Vagina (tissue), 2 donors: Measurements from ENCODE around the gene PTPRG. TPM values are rescaled to one million over a fixed set of nuclear protein-coding genes. Genes with fewer than 3 reads are reported as not detected.
A peak's percentile ranks its signal among the peaks of the same experiment; 100 is the strongest.

ENCODE experiments used
- DNase-seq, 2 donors: peaks; one replicate each; pipeline ENCODE4 v3.0.0-alpha.2; 2017; ENCODE audit errors: extremely low spot score in 2 of 2
- H3K27ac ChIP-seq: fragments of 200-600 bp; sonication (generic); one replicate; pipeline ENCODE4 v1.5.1; 2019
- H3K27me3 ChIP-seq: fragments of 200-600 bp; sonication (generic); one replicate; pipeline ENCODE4 v1.5.1; 2019
- H3K36me3 ChIP-seq, 2 donors: fragments of 200-600 bp; sonication (generic); one replicate each; pipeline ENCODE4 v1.5.1; 2017 to 2019
- H3K4me1 ChIP-seq: fragments of 200-600 bp; sonication (generic); one replicate; pipeline ENCODE4 v1.5.1; 2019
- H3K4me3 ChIP-seq, 2 donors: fragments of 200-600 bp; sonication (generic); 1 replicate in 1 of 2; 2 replicates in 1 of 2; pipeline ENCODE4 v1.5.1; 2016 to 2019
- H3K9me3 ChIP-seq: fragments of 200-600 bp; sonication (generic); one replicate; pipeline ENCODE4 v1.5.1; 2019
- CTCF ChIP-seq, 3 experiments: fragments of 450-650 bp in 2 of 3; fragments of 200-600 bp in 1 of 3; sonication (generic) in 1 of 3; IDR thresholded peaks; one replicate each; pipeline ENCODE4 v1.5.1; 2017 to 2019; ENCODE audit warnings: antibody characterized with exemption in 3 of 3, mild to moderate bottlenecking in 2 of 3, moderate library complexity in 2 of 3
- POLR2A ChIP-seq, 2 donors: fragments of 450-650 bp; IDR thresholded peaks; one replicate each; pipeline ENCODE4 v1.6.1; 2017; ENCODE audit warnings: antibody characterized with exemption in 2 of 2, mild to moderate bottlenecking in 2 of 2, moderate library complexity in 2 of 2
- POLR2AphosphoS5 ChIP-seq, 2 donors: sonication (generic); formaldehyde crosslinking; IDR thresholded peaks; one replicate each; pipeline ENCODE4 v1.9.0; 2017; ENCODE audit warnings: antibody characterized with exemption in 2 of 2, mild to moderate bottlenecking in 2 of 2, low read depth in 1 of 2; ENCODE audit not compliant: insufficient read depth in 1 of 2
- intact Hi-C: fragments of 100-400 bp; cut with DNase I; formaldehyde crosslinking; loops from one replicate; pipeline ENCODE4 v1.15.1; 2023
- total RNA-seq: library from RNA; depleted of rRNA; stranded (reverse); fragments of >200 nt; gene quantifications from one replicate; pipeline ENCODE4 v1.2.3, GENCODE V29; 2016

PTPRG gene
- total RNA-seq, 1 donor from 2014 or later: 47.6 TPM

GRCh38 chr3:62153231-62153630, 591.9 kb downstream of the PTPRG start:
- H3K9me3 ChIP-seq: no peaks in the 10 kb centered on the region
- H3K4me1 ChIP-seq: peaks cover 4% of the 10 kb centered on the region
- H3K27me3 ChIP-seq: no peaks in the 10 kb centered on the region
- TF ChIP-seq CTCF (IDR thresholded peaks at IDR 0.05) (no peak), POLR2A (IDR thresholded peaks at IDR 0.05) (no peak), POLR2AphosphoS5 (IDR thresholded peaks at IDR 0.05; ENCODE audit: insufficient read depth in 1 of 2, low read depth in 1 of 2) (no peak)
- no peaks in the 10 kb centered on the region for H3K36me3 ChIP-seq
- intact Hi-C loops: no loop called here
- no peak for DNase-seq
- no peak overlapping the region for H3K4me3 ChIP-seq
- no peak overlapping the region for H3K27ac ChIP-seq

- H3K9me3 ChIP-seq: no peaks in the 10 kb centered on the region
- TF ChIP-seq CTCF (IDR thresholded peaks at IDR 0.05) (no peak), POLR2A (IDR thresholded peaks at IDR 0.05) (no peak), POLR2AphosphoS5 (IDR thresholded peaks at IDR 0.05; ENCODE audit: insufficient read depth in 1 of 2, low read depth in 1 of 2) (no peak)
- H3K27me3 ChIP-seq: no peaks in the 10 kb centered on the region
- intact Hi-C loops: no loop called here
- no peak overlapping the region for H3K4me3 ChIP-seq
- H3K36me3 ChIP-seq: no peaks in the 10 kb centered on the region
- DNase-seq: no peak
- peaks cover 17% of the 10 kb centered on the region for H3K4me1 ChIP-seq
- H3K27ac ChIP-seq: no peak overlapping the region
Observed at GRCh38 chr3:62154457-62155148, 593.2 kb downstream of the PTPRG start.

- Histone ChIP-seq H3K4me3 (no peak overlapping the region), H3K4me1 (peaks cover 28% of the 10 kb centered on the region), H3K36me3 (no peaks in the 10 kb centered on the region), H3K9me3 (no peaks in the 10 kb centered on the region), H3K27me3 (no peaks in the 10 kb centered on the region), H3K27ac (peak overlapping the region; percentile 78)
- no peak for TF ChIP-seq POLR2AphosphoS5 (IDR thresholded peaks at IDR 0.05; ENCODE audit: insufficient read depth in 1 of 2, low read depth in 1 of 2)
- intact Hi-C loops: no loop called here
- no peak for DNase-seq
Observed at GRCh38 chr3:62159056-62159708, 597.8 kb downstream of the PTPRG start.

- no peaks in the 10 kb centered on the region for H3K36me3 ChIP-seq
- peak overlapping the region; percentile 78 for H3K27ac ChIP-seq
- peaks cover 28% of the 10 kb centered on the region for H3K4me1 ChIP-seq
- intact Hi-C loops: no loop called here
- no peak for DNase-seq
- no peaks in the 10 kb centered on the region for H3K27me3 ChIP-seq
- no peaks in the 10 kb centered on the region for H3K9me3 ChIP-seq
- no peak overlapping the region for H3K4me3 ChIP-seq
- TF ChIP-seq CTCF (IDR thresholded peaks at IDR 0.05) (no peak), POLR2AphosphoS5 (IDR thresholded peaks at IDR 0.05; ENCODE audit: insufficient read depth in 1 of 2, low read depth in 1 of 2) (peak in 1 of 2 donors; percentile 94)
Observed at GRCh38 chr3:62159709-62160092, 598.3 kb downstream of the PTPRG start.

GRCh38 chr3:62161371-62161770, 600.0 kb downstream of the PTPRG start:
- TF ChIP-seq POLR2A (IDR thresholded peaks at IDR 0.05) (no peak), POLR2AphosphoS5 (IDR thresholded peaks at IDR 0.05; ENCODE audit: insufficient read depth in 1 of 2, low read depth in 1 of 2) (peak in 1 of 2 donors; percentile 43), CTCF (IDR thresholded peaks at IDR 0.05) (no peak)
- no peak for DNase-seq
- Histone ChIP-seq H3K27ac (no peak overlapping the region), H3K4me1 (peaks cover 28% of the 10 kb centered on the region), H3K4me3 (no peak overlapping the region), H3K27me3 (no peaks in the 10 kb centered on the region), H3K36me3 (no peaks in the 10 kb centered on the region), H3K9me3 (no peaks in the 10 kb centered on the region)
- intact Hi-C loops: no loop called here
